GM12891 (cell line): Measurements from ENCODE around the gene OSCP1.

ENCODE experiments used
- POLR2A ChIP-seq: IDR thresholded peaks from 2 replicates; pipeline ENCODE4 v1.6.1; 2011; ENCODE audit warnings: low read depth, low read length, control low read depth
- POLR2AphosphoS5 ChIP-seq: IDR thresholded peaks from 2 replicates; pipeline ENCODE4 v1.6.1; 2011; ENCODE audit warnings: low read depth, low read length, control low read depth
- TAF1 ChIP-seq: IDR thresholded peaks from 2 replicates; pipeline ENCODE4 v1.6.1; 2011; ENCODE audit warnings: low read depth, low read length, control low read depth

- no peak for TF ChIP-seq POLR2A
- TF ChIP-seq POLR2AphosphoS5 = no peak
- TF ChIP-seq TAF1 = no peak
These were observed 44.7 kb upstream of the OSCP1 start for GRCh38 chr1:36494971-36495370.
